Cardiac fibroblast (primary cell): ENCODE data around the gene CFAP97.

ENCODE experiments used
- DNase-seq, 2 donors: peaks; one replicate each; pipeline versions ENCODE4 v3.0.0 to v3.0.0-alpha.2; 2010; ENCODE audit warnings: low read depth in 2 of 2
- H3K4me3 ChIP-seq, 2 donors: replicated peaks in 1 of 2; 1 replicate in 1 of 2; 2 replicates in 1 of 2; pipeline ENCODE4 v1.5.1; 2011; ENCODE audit warnings: low read depth in 2 of 2, low read length in 2 of 2, mild to moderate bottlenecking in 2 of 2, moderate library complexity in 1 of 2
- CTCF ChIP-seq: IDR thresholded peaks from one replicate; pipeline ENCODE4 v1.5.1; 2011; ENCODE audit warnings: low read depth, mild to moderate bottlenecking, low read length, inconsistent platforms

Gene CFAP97

DNA sequence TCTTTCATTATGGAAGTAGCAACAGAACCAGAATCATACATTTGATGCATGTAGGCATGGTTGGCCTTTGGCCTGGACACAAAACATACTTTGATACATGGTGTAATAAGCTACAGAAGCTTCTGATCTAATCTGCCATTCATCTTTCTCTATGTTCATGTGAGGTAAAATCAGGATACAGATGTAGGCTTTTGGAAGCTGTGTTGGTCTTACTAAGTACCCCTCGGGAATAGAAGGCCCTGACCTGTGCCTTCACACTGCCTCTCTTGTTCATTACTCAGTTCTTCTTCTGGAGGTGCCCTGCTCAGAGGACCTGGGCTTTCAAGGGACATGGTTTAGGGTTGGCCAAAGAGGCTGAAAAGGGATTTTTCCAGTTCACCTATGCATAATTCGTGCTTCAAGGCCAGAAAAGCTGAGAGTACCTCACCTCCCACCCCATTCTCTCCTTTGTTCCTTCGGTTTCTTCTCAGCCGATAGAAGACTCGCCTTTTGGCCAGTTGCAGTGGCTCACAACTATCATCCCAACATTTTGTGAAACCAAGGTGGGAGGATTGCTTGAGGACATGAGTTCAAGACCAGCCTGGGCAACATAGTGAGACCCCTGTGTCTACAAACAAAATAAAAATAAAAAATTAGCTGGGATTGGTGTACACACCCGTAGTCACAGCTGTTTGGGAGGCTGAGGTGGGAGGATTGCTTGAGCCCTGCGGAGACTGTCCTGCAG lies 31.5 kb upstream of the CFAP97 start:
- DNase-seq, result peak in 1 of 2 donors; percentile 21
- TF ChIP-seq CTCF, result no peak
- H3K4me3 ChIP-seq, result no peak overlapping the region

GRCh38 chr4:185232370-185232769 lies 28.6 kb upstream of the CFAP97 start:
- TF ChIP-seq CTCF, result no peak
- H3K4me3 ChIP-seq, result no peak overlapping the region
- no peak for DNase-seq

DNA sequence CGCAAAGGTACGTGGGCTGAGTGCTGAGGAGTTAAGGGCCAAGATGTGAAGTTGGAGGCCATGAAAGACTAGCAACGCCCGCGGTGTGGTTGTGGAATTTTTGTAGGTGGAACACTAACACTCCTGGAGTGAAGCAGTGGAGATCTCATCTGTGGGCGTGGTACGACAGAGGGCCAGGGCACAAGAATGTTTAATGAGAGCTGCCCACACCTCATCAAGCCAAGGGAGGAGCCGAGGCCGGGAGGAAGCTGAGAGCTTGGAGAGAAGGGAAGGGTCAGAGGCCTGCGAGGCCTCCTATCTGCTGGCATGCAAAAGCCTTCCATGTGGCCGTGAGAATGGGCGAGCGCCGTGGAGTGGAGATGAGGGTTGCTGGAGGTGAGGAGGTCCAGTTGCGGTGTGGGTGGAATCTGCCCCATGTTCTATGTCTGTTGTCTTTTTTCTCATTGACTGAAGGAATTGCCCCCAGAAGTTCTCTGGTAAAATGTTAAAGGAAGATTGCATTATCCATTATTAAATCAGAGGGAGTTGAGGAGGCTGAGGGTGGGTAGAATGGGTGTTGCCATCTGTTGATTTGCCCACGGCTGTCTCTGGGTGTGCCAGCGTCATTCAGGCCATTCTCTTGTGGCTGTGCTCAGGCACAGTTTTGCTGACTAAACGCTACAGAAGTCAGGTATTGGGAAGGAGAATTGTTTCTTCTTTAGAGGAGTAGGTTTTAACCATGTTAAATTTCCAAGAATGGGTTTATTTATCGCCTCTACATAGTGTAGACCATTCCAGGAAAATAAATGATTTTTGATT lies 25.4 kb upstream of the CFAP97 start:
- H3K4me3 ChIP-seq, result no peak overlapping the region
- TF ChIP-seq CTCF, result no peak
- DNase-seq, result no peak

DNA sequence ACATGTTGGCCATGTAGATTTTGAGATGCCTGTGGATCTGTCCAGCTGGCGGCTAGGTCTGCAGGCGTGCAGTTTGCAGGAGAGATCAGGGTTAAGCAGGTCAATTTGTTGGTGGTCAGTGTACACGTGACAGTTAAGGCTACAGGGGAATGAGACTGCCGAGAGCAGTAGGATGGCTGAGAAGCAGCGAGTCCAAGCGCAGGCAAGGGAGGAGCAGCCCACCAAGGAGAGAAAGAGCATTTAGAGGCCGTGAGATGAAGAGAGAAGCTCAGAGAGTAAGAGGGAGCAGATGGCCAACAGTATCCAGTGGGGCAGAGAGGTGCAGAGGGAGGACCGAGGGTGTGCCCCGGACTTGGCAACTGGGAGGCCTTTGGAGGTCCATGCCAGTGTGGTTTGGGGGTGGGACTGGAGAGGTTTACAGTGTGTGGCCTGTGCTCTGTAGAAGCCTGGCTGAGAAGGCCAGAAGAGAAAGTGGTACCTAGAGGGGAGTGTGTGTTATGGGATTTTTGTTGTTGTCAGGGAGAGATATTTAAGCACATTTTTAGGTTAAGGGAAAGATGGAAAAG lies 24.0 kb upstream of the CFAP97 start:
- H3K4me3 ChIP-seq, result no peak overlapping the region
- no peak for DNase-seq
- TF ChIP-seq CTCF, result no peak

GRCh38 chr4:185227131-185227551 lies 23.3 kb upstream of the CFAP97 start:
- TF ChIP-seq CTCF, result peak; percentile 4
- no peak overlapping the region for H3K4me3 ChIP-seq
- peak; percentile 21 to 33 for DNase-seq

- no peak overlapping the region for H3K4me3 ChIP-seq
- TF ChIP-seq CTCF, result no peak
- no peak for DNase-seq
Measured at GRCh38 chr4:185225940-185226339, 22.1 kb upstream of the CFAP97 start.
